Heart left ventricle (tissue), 16 donors: ENCODE results near the gene AMER3. TPM values are rescaled to one million over a fixed set of nuclear protein-coding genes. Genes with fewer than 3 reads are reported as not detected.

Experiments used
- ATAC-seq, 4 donors: fragments of 200-7000 bp; cut with Tn5 transposase; one replicate each; pipeline ENCODE4 v1.9.1; 2020 to 2022; ENCODE audit warnings: moderate library complexity in 4 of 4, mild to moderate bottlenecking in 3 of 4, moderate number of reproducible peaks in 1 of 4
- DNase-seq, 5 donors: peaks; one replicate each; pipeline ENCODE4 v3.0.0-alpha.2; 2020
- H3K27ac ChIP-seq, 12 donors: fragments of 200-600 bp; sonication (generic) in 4 of 12; one replicate each; pipeline versions ENCODE4 v1.5.0 to v1.8.0; 2016 to 2022; ENCODE audit warnings: mild to moderate bottlenecking in 2 of 12
- H3K27me3 ChIP-seq, 9 donors: fragments of 200-600 bp; sonication (generic) in 2 of 9; one replicate each; pipeline versions ENCODE4 v1.5.1 to v1.8.0; 2016 to 2022; ENCODE audit warnings: mild to moderate bottlenecking in 3 of 9
- H3K36me3 ChIP-seq, 9 donors: fragments of 200-600 bp; sonication (generic) in 2 of 9; one replicate each; pipeline versions ENCODE4 v1.5.0 to v1.8.0; 2018 to 2022; ENCODE audit warnings: mild to moderate bottlenecking in 2 of 9
- H3K4me1 ChIP-seq, 12 donors: fragments of 200-600 bp; sonication (generic) in 4 of 12; one replicate each; pipeline versions ENCODE4 v1.5.0 to v1.8.0; 2016 to 2022; ENCODE audit warnings: mild to moderate bottlenecking in 3 of 12
- H3K4me3 ChIP-seq, 12 donors: fragments of 200-600 bp; sonication (generic) in 4 of 12; one replicate each; pipeline versions ENCODE4 v1.5.0 to v1.8.0; 2017 to 2022; ENCODE audit warnings: mild to moderate bottlenecking in 9 of 12, moderate library complexity in 4 of 12
- H3K9me3 ChIP-seq, 12 donors: fragments of 200-600 bp; sonication (generic) in 4 of 12; one replicate each; pipeline versions ENCODE4 v1.5.0 to v1.8.0; 2016 to 2022; ENCODE audit warnings: mild to moderate bottlenecking in 1 of 12
- POLR2A ChIP-seq, 2 donors: fragments of 450-650 bp; IDR thresholded peaks; one replicate each; pipeline ENCODE4 v1.6.1; 2017; ENCODE audit warnings: antibody characterized with exemption in 2 of 2, mild to moderate bottlenecking in 2 of 2, moderate library complexity in 2 of 2
- WGBS, 4 donors: extraction: QIAGEN DNeasy Blood & Tissue Kit in 2 of 4; methylation state at CpG; one replicate each; pipeline versions ENCODE4 v1.1.5 to v1.1.7; 2013 to 2018; 5-methylcytosine and 5-hydroxymethylcytosine counted together
- intact Hi-C, 10 donors: fragments of 100-400 bp; cut with DNase I; formaldehyde crosslinking; loops; one replicate each; pipeline versions ENCODE4 v1.11.1 to v1.14.2; 2022
- polyA plus RNA-seq, 2 donors: library from polyadenylated mRNA; stranded (reverse); fragments of 200-250 nt; gene quantifications; one replicate each; pipeline ENCODE4 v1.2.3, GENCODE V29; 2013
- total RNA-seq, 9 donors: library from RNA; depleted of rRNA in 2 of 9; stranded (reverse); fragments of >200 nt in 2 of 9; fragmentation: NEBNext Ultra II Directional in 3 of 9; extraction: Animal tissue kit (Norgen Biotek cat#: 25700) in 3 of 9; gene quantifications; one replicate each; pipeline versions ENCODE4 v1.1.0 to v1.2.4, GENCODE V29; 2016 to 2023
- TF ChIP-seq, protein P1 (sequence below), 12 donors: fragments of 200-600 bp; sonication (generic) in 4 of 12; IDR thresholded peaks; one replicate each; pipeline versions ENCODE4 v1.5.0 to v1.8.0; 2018 to 2022; ENCODE audit warnings: antibody characterized with exemption in 12 of 12, mild to moderate bottlenecking in 5 of 12
- donor health status: ischemic (EF 13 %, LVEDD 7.1; RV severe dilation, severe dysfunction).
- donor health status: healthy with polysubstance abuse.
- donor health status: DM: no; HTN: yes; CAD: no.
- donor health status: DM: no; HTN: no; CAD: no.
- donor health status: ischemic (EF 25% LVEDD 6.9; RV normal size, moderate dysfunction).
- donor health status: ischemic (EF 25% LVEDD 5.7; RV mildly dilated, moderate dysfunction).
- donor health status: healthy.
- donor health status: DM: yes; HTN: yes; CAD: no.
- donor health status: ischemic (EF 35%, LVEDD 5.7; RV mildly dilated, moderate dysfunction).
- donor health status: nonischemic (EF 11% LVEDD 7.7; RV severe dilation, severe dysfunction).
- donor health status: DM: yes; HTN: yes; CAD: no.
- donor health status: PGD.
- donor health status: ischemic (EF 29% LVEDD 5.4; RV normal size, mild dysfunction).
- donor health status: nonischemic (EF 23%, LVEDD 6.1; RV moderate dilation, normal function).

Gene AMER3
- total and polyA plus RNA-seq, 11 donors, result not detected

DNA sequence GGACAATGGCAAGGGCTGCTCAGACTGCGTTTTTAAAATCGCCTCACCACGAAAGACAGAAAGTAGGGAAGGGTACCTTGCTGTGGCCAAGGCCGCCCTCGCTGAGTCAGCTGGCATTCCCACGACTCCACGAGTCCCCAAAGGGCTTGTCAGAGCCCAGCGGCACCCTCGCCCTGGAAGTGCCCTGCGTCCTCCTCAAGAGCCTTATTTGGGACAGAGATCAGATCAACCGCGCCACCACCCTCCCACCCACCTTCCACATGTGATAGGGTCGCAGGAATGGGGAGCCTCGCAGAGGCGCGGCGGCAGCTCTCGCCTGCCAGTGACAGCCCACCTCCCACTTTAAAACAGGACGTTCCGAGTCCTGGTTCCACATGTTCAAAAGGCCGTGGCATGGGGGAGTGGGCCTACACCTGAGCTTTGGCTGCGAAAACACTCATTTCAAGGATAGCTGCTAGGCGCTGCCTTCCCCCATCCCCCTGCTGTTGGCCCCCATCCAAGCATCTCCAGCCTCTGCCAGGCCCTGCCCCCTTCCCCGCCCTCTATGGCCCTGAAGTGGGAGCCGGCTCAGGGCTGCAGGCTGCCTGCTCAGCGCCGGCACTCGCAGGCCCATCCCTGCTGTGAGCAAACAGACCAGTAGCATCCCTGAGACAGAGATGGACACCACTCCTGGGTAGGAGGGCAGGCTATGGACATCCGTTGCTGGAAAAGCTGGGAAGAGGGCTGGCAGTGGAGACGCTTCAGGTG lies 43.3 kb downstream of the AMER3 start:
- intact Hi-C loops, result loop anchor here in 9 of 10 donors (1.0 to 5.0 kb wide), 7 partner anchors 74 to 124 kb away; no protein-coding TSS in a partner anchor
- ATAC-seq (peak in 2 of 4 donors; percentile 9 to 15), DNase-seq (peak in 4 of 5 donors; percentile 37 to 76 (median 40))
- Histone ChIP-seq H3K36me3 (no peaks in the 10 kb centered on the region), H3K4me1 (peaks cover 0 to 13% (median 6%) of the 10 kb centered on the region in 12 donors), H3K4me3 (peak overlapping the region; percentile 50 to 90 (median 69)), H3K27me3 (no peaks in the 10 kb centered on the region), H3K9me3 (no peaks in the 10 kb centered on the region), H3K27ac (peak overlapping the region in 10 of 12 donors; percentile 78 to 95 (median 90))
- WGBS, 4 donors, result 15 to 33% (median 25%) methylated on average over 18 to 30 of the region's 30 CpGs
- TF ChIP-seq, protein P1, sequence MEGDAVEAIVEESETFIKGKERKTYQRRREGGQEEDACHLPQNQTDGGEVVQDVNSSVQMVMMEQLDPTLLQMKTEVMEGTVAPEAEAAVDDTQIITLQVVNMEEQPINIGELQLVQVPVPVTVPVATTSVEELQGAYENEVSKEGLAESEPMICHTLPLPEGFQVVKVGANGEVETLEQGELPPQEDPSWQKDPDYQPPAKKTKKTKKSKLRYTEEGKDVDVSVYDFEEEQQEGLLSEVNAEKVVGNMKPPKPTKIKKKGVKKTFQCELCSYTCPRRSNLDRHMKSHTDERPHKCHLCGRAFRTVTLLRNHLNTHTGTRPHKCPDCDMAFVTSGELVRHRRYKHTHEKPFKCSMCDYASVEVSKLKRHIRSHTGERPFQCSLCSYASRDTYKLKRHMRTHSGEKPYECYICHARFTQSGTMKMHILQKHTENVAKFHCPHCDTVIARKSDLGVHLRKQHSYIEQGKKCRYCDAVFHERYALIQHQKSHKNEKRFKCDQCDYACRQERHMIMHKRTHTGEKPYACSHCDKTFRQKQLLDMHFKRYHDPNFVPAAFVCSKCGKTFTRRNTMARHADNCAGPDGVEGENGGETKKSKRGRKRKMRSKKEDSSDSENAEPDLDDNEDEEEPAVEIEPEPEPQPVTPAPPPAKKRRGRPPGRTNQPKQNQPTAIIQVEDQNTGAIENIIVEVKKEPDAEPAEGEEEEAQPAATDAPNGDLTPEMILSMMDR (IDR thresholded peaks at IDR 0.05), result no peak
- no peak for TF ChIP-seq POLR2A (IDR thresholded peaks at IDR 0.05)

DNA sequence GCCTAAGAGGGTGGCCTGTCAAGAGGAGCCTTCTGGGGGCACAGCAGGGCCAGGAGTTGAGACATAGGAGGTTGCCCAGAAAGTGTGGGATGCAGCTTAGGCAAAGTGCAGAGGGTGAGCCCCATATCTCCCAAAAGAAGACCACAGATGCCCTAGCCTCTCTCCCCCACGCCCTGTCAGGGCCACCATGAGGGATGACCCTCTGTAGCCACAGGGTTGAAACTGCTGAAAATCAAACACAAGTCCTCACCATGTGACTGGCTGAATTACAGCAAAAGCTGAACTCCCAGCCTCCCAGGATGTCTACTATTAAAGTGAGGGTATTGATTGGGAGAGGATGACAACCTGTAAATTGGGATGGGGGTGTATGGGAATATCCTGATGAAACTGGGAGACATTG lies 44.0 kb downstream of the AMER3 start:
- no peaks in the 10 kb centered on the region for H3K27me3 ChIP-seq
- H3K27ac ChIP-seq, result no peak overlapping the region
- WGBS, 4 donors, result 92 to 97% (median 93%) methylated on average over 1 of the region's 1 CpG; no CpG with 5 or more reads in 1 of the 4 donors
- H3K36me3 ChIP-seq, result no peaks in the 10 kb centered on the region
- intact Hi-C loops, result loop anchor here in 7 of 10 donors (2.0 to 5.0 kb wide), 5 partner anchors 73 to 123 kb away; no protein-coding TSS in a partner anchor
- H3K4me3 ChIP-seq, result no peak overlapping the region
- TF ChIP-seq, protein P1 (IDR thresholded peaks at IDR 0.05), result no peak
- TF ChIP-seq POLR2A (IDR thresholded peaks at IDR 0.05), result no peak
- DNase-seq, result no peak
- no peak for ATAC-seq
- H3K4me1 ChIP-seq, result peaks cover 0 to 13% (median 6%) of the 10 kb centered on the region in 12 donors
- no peaks in the 10 kb centered on the region for H3K9me3 ChIP-seq

DNA sequence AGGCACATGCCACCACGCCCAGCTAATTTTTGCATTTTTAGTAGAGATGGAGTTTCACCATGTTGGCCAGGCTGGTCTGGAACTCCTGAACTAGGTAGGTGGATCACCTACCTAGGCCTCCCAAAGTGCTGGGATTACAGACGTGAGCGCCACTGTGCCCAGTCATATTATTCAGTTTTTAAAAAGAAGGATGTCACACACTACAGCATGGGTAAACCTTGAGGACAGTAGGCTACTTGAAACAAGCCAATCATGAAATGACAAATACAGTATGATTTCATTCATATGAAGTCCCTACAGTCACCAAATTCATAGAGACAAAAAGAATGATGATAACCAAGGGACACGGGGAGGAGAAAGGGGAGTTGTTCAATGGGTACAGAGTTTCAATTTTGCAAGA lies 50.3 kb downstream of the AMER3 start:
- Histone ChIP-seq H3K4me3 (no peak overlapping the region), H3K36me3 (no peaks in the 10 kb centered on the region), H3K27ac (no peak overlapping the region), H3K4me1 (no peaks in the 10 kb centered on the region), H3K9me3 (peaks cover 0 to 6% (median 0%) of the 10 kb centered on the region in 12 donors), H3K27me3 (no peaks in the 10 kb centered on the region)
- TF ChIP-seq POLR2A (IDR thresholded peaks at IDR 0.05), result no peak
- TF ChIP-seq, protein P1 (IDR thresholded peaks at IDR 0.05), result no peak
- no peak for DNase-seq
- intact Hi-C loops, result loop anchor here in 1 of 10 donors (2.0 kb wide), 1 partner anchor 67 kb away; no protein-coding TSS in a partner anchor
- 65 to 72% (median 69%) methylated on average over 4 of the region's 4 CpGs for WGBS, 4 donors
- ATAC-seq, result no peak

DNA sequence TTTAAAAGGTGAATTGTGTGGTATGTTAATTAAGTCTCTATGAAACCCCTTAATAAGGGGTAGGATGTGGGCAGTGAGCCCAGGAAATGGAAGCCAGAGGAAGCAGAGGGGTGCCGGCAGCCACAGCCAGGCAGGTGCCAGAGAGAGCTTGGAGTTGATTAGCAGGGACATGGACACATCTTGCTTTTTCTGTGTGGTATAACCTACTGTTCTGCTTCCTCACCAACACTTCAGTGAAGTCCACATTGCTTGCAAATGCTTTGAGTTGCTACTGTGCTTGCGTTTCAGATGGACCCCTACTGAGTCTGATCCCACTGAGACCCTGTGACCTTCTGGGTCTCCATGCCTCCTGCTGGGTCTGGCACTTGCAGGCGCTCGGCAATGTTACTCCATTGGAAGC lies 51.0 kb downstream of the AMER3 start:
- Histone ChIP-seq H3K4me1 (no peaks in the 10 kb centered on the region), H3K27me3 (no peaks in the 10 kb centered on the region), H3K27ac (no peak overlapping the region), H3K36me3 (no peaks in the 10 kb centered on the region), H3K4me3 (no peak overlapping the region), H3K9me3 (peaks cover 0 to 6% (median 0%) of the 10 kb centered on the region in 12 donors)
- no peak for ATAC-seq
- DNase-seq, result no peak
- intact Hi-C loops, result loop anchor here in 1 of 10 donors (2.0 kb wide), 1 partner anchor 66 kb away; no protein-coding TSS in a partner anchor
- TF ChIP-seq, protein P1 (IDR thresholded peaks at IDR 0.05), result no peak
- no peak for TF ChIP-seq POLR2A (IDR thresholded peaks at IDR 0.05)
- 51 to 63% (median 61%) methylated on average over 4 of the region's 4 CpGs for WGBS, 4 donors
